HuH-7 (cell line): Measurements from ENCODE around the gene MCCC2.
A peak's percentile ranks its signal among the peaks of the same experiment; 100 is the strongest.
"Not testable (repeated sequence)": the region's sequence is repeated elsewhere in the genome, so short reads cannot be mapped to it uniquely, and the experiment has no call there.

Experiments used
- DNase-seq: peaks from one replicate; pipeline ENCODE4 v3.0.0; 2011; ENCODE audit warnings: low spot score

The MCCC2 gene

GRCh38 chr5:71586941-71587765 is at the start of gene MCCC2:
Gene MCCC2 (plus strand): TSS chr5:71587340. CDS start chr5:71587426, 86 bp downstream.
- peak; percentile 82 for DNase-seq

GRCh38 chr5:71537687-71538086 is 49.5 kb upstream of the MCCC2 start:
- no peak for DNase-seq

- DNase-seq: not testable (repeated sequence)
Measured at GRCh38 chr5:71550885-71551284, 36.3 kb upstream of the MCCC2 start.

- DNase-seq: not testable (repeated sequence)
Measured at GRCh38 chr5:71551582-71551981, 35.6 kb upstream of the MCCC2 start.

GRCh38 chr5:71552026-71552749 is 35.0 kb upstream of the MCCC2 start:
- not testable (repeated sequence) for DNase-seq

- no peak for DNase-seq
Measured at GRCh38 chr5:71563161-71563560, 24.0 kb upstream of the MCCC2 start.

- DNase-seq: no peak
Measured at GRCh38 chr5:71564895-71565294, 22.2 kb upstream of the MCCC2 start.

GRCh38 chr5:71569748-71570509 is 17.2 kb upstream of the MCCC2 start:
- DNase-seq: no peak

GRCh38 chr5:71571811-71572210 is 15.3 kb upstream of the MCCC2 start:
- DNase-seq: not testable (repeated sequence)

- DNase-seq: no peak
Measured at GRCh38 chr5:71573591-71573990, 13.5 kb upstream of the MCCC2 start.

GRCh38 chr5:71575588-71575987 is 11.6 kb upstream of the MCCC2 start:
- DNase-seq: not testable (repeated sequence)

GRCh38 chr5:71576241-71576640 is 10.9 kb upstream of the MCCC2 start:
- DNase-seq: no peak

- not testable (repeated sequence) for DNase-seq
Measured at GRCh38 chr5:71577839-71578238, 9.3 kb upstream of the MCCC2 start.

GRCh38 chr5:71582945-71583584 is 4.1 kb upstream of the MCCC2 start:
- DNase-seq: no peak

- DNase-seq: peak; percentile 59
Measured at GRCh38 chr5:71586052-71586940, 844 bp upstream of the MCCC2 start.

GRCh38 chr5:71587766-71588532 is 809 bp downstream of the MCCC2 start:
- peak; percentile 8 for DNase-seq

- no peak for DNase-seq
Measured at GRCh38 chr5:71588533-71588885, 1.4 kb downstream of the MCCC2 start.

GRCh38 chr5:71589903-71590302 is 2.8 kb downstream of the MCCC2 start:
- DNase-seq: no peak

GRCh38 chr5:71591100-71591499 is 4.0 kb downstream of the MCCC2 start:
- DNase-seq: no peak

GRCh38 chr5:71596169-71596568 is 9.0 kb downstream of the MCCC2 start:
- no peak for DNase-seq
